Prostate gland (tissue), 2 donors: ENCODE data around the gene CSRNP3.

Source experiments
- POLR2A ChIP-seq: fragments of 450-650 bp; IDR thresholded peaks from one replicate; pipeline ENCODE4 v1.6.1; 2016; ENCODE audit warnings: antibody characterized with exemption, mild to moderate bottlenecking
- TF ChIP-seq, protein P1 (sequence below), 4 experiments: fragments of 200-600 bp in 2 of 4; fragments of 450-650 bp in 2 of 4; sonication (generic) in 2 of 4; IDR thresholded peaks; 1 replicate in 3 of 4; 2 replicates in 1 of 4; pipeline ENCODE4 v1.5.1; 2016 to 2019; ENCODE audit warnings: antibody characterized with exemption in 4 of 4, mild to moderate bottlenecking in 2 of 4, moderate library complexity in 2 of 4

DNA sequence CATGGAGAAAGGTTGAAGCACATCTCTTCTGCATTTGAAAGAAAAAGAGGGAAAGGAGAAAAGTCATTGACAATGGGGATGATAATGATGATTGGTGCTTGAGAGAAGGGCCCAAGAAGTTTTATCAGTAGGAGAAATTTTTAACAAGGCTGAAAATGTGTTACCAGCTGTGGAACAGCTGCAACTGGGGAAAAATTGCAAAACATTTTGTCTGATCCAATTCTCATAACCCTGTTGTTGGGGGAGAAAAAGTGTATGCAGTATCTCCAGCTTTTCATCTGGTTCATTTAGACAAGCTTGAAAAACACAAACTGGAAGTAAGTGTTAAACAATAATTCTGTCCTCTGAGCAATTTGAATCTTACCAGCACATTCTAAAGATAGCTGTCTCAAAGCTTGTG, 92.7 kb downstream of the CSRNP3 start:
- TF ChIP-seq, protein P1, sequence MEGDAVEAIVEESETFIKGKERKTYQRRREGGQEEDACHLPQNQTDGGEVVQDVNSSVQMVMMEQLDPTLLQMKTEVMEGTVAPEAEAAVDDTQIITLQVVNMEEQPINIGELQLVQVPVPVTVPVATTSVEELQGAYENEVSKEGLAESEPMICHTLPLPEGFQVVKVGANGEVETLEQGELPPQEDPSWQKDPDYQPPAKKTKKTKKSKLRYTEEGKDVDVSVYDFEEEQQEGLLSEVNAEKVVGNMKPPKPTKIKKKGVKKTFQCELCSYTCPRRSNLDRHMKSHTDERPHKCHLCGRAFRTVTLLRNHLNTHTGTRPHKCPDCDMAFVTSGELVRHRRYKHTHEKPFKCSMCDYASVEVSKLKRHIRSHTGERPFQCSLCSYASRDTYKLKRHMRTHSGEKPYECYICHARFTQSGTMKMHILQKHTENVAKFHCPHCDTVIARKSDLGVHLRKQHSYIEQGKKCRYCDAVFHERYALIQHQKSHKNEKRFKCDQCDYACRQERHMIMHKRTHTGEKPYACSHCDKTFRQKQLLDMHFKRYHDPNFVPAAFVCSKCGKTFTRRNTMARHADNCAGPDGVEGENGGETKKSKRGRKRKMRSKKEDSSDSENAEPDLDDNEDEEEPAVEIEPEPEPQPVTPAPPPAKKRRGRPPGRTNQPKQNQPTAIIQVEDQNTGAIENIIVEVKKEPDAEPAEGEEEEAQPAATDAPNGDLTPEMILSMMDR (IDR thresholded peaks at IDR 0.05): no peak
- no peak for TF ChIP-seq POLR2A
